OCI-LY3 (cell line): Measurements from ENCODE around the gene PLB1.

Experiments used
- H2AFZ ChIP-seq: fragments of 200-600, 300-600 bp; shearing (Covaris generic); 2 replicates; pipeline ENCODE4 v1.6.0; 2014; ENCODE audit warnings: antibody characterized with exemption, low read depth, low read length
- H3K27ac ChIP-seq: fragments of 200-600, 300-600 bp; sonication (generic); 2 replicates; pipeline ENCODE4 v1.5.1; 2014; ENCODE audit warnings: mild to moderate bottlenecking, low read length, moderate library complexity, mixed read lengths
- H3K27me3 ChIP-seq: fragments of 200-600, 300-600 bp; sonication (generic); 2 replicates; pipeline ENCODE4 v1.6.1; 2014; ENCODE audit warnings: low read depth, low read length, mixed read lengths
- H3K36me3 ChIP-seq: fragments of 200-600, 300-600 bp; sonication (generic); replicated peaks from 2 replicates; pipeline ENCODE3; 2014; ENCODE audit warnings: low read depth, low read length, mixed read lengths
- H3K4me1 ChIP-seq: fragments of 300-600, 200-600 bp; sonication (generic); 2 replicates; pipeline ENCODE4 v1.6.1; 2014; ENCODE audit warnings: low read length, mixed read lengths
- H3K4me2 ChIP-seq: fragments of 200-600, 300-600 bp; sonication (generic); 2 replicates; pipeline ENCODE4 v1.6.1; 2014; ENCODE audit warnings: low read length, mixed read lengths
- H3K4me3 ChIP-seq: fragments of 300-600, 200-600 bp; sonication (generic); 2 replicates; pipeline ENCODE4 v1.5.1; 2014; ENCODE audit warnings: antibody characterized with exemption, mild to moderate bottlenecking, low read length, moderate library complexity
- H3K79me2 ChIP-seq: fragments of 300-600, 200-600 bp; shearing (Covaris generic); 2 replicates; pipeline ENCODE4 v1.6.1; 2014; ENCODE audit warnings: mild to moderate bottlenecking, low read length, mixed read lengths
- H3K9ac ChIP-seq: fragments of 300-600, 200-600 bp; shearing (Covaris generic); 2 replicates; pipeline ENCODE4 v1.6.0; 2014; ENCODE audit warnings: mild to moderate bottlenecking, low read length, moderate library complexity
- H3K9me3 ChIP-seq: fragments of 200-600, 300-600 bp; shearing (Covaris generic); 2 replicates; pipeline ENCODE4 v1.6.1; 2014; ENCODE audit warnings: low read length, mixed read lengths; ENCODE audit not compliant: insufficient read depth
- H4K20me1 ChIP-seq: fragments of 200-600, 300-600 bp; sonication (generic); 2 replicates; pipeline ENCODE4 v1.6.1; 2016; ENCODE audit warnings: low read length, mixed read lengths; ENCODE audit not compliant: insufficient read depth
- EZH2phosphoT487 ChIP-seq: fragments of 200-600 bp; shearing (Covaris generic); IDR thresholded peaks from 2 replicates; pipeline ENCODE4 v1.6.1; 2018; ENCODE audit warnings: antibody characterized with exemption, mixed run types, low read depth
- TF ChIP-seq, protein P1 (sequence below): fragments of 200-600, 300-600 bp; sonication (generic); IDR thresholded peaks from 2 replicates; pipeline ENCODE4 v1.5.1; 2014; ENCODE audit warnings: antibody characterized with exemption, low read length, low read depth

The PLB1 gene

GRCh38 chr2:28619213-28620196 lies 123.6 kb downstream of the PLB1 start:
- H3K36me3 ChIP-seq: no peaks in the 10 kb centered on the region
- no peak overlapping the region for H3K9ac ChIP-seq
- H3K9me3 ChIP-seq: no peaks in the 10 kb centered on the region
- no peak overlapping the region for H3K27ac ChIP-seq
- peak overlapping the region; percentile 21; the same call in 1 of the 2 replicates for H3K4me2 ChIP-seq
- peaks cover 41% of the 10 kb centered on the region for H3K4me1 ChIP-seq
- no peaks in the 10 kb centered on the region for H3K27me3 ChIP-seq
- TF ChIP-seq EZH2phosphoT487: no peak
- TF ChIP-seq, protein P1, sequence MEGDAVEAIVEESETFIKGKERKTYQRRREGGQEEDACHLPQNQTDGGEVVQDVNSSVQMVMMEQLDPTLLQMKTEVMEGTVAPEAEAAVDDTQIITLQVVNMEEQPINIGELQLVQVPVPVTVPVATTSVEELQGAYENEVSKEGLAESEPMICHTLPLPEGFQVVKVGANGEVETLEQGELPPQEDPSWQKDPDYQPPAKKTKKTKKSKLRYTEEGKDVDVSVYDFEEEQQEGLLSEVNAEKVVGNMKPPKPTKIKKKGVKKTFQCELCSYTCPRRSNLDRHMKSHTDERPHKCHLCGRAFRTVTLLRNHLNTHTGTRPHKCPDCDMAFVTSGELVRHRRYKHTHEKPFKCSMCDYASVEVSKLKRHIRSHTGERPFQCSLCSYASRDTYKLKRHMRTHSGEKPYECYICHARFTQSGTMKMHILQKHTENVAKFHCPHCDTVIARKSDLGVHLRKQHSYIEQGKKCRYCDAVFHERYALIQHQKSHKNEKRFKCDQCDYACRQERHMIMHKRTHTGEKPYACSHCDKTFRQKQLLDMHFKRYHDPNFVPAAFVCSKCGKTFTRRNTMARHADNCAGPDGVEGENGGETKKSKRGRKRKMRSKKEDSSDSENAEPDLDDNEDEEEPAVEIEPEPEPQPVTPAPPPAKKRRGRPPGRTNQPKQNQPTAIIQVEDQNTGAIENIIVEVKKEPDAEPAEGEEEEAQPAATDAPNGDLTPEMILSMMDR: no peak
- peak overlapping the region; percentile 16; the same call in 1 of the 2 replicates for H2AFZ ChIP-seq
- no peaks in the 10 kb centered on the region for H4K20me1 ChIP-seq
- no peaks in the 10 kb centered on the region for H3K79me2 ChIP-seq
- H3K4me3 ChIP-seq: no peak overlapping the region

DNA sequence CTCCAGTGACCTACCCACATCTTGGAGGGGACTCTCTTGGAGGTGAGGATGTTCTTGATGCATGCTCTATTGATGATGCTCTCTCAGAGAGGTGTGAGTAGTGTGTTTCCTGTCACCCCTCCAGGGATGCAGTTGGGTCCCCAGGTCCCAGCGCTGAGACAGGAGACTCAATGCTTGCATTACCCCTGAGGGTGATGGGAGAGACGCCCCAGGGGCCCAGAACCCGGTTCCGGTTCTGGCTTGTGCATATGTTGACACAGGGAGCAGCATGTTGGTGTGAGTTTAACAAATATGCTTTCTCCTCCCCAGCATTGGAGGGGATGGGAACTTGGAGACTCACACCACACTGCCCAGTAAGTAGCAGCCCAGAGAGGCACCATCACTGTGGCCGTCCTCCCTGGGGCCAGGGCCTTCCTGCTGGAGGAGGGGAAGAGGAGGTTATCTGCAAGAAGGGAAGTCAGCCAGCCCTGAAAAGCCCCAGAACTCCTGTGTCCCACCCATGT lies 124.5 kb downstream of the PLB1 start:
- Histone ChIP-seq H3K4me1 (peaks cover 48% of the 10 kb centered on the region), H3K36me3 (no peaks in the 10 kb centered on the region), H3K9ac (no peak overlapping the region), H3K27me3 (no peaks in the 10 kb centered on the region), H4K20me1 (no peaks in the 10 kb centered on the region), H3K9me3 (no peaks in the 10 kb centered on the region), H3K4me2 (peak overlapping the region; percentile 21; the same call in 1 of the 2 replicates), H3K4me3 (no peak overlapping the region), H3K79me2 (no peaks in the 10 kb centered on the region), H3K27ac (no peak overlapping the region), H2AFZ (no peak overlapping the region)
- TF ChIP-seq EZH2phosphoT487: no peak
- TF ChIP-seq, protein P1: no peak

- H3K4me3 ChIP-seq: no peak overlapping the region
- no peak for TF ChIP-seq EZH2phosphoT487
- TF ChIP-seq, protein P1: no peak
- H2AFZ ChIP-seq: no peak overlapping the region
- no peak overlapping the region for H3K4me2 ChIP-seq
- no peaks in the 10 kb centered on the region for H3K79me2 ChIP-seq
- no peaks in the 10 kb centered on the region for H3K36me3 ChIP-seq
- no peaks in the 10 kb centered on the region for H4K20me1 ChIP-seq
- no peaks in the 10 kb centered on the region for H3K9me3 ChIP-seq
- no peak overlapping the region for H3K27ac ChIP-seq
- peaks cover 53% of the 10 kb centered on the region for H3K4me1 ChIP-seq
- no peaks in the 10 kb centered on the region for H3K27me3 ChIP-seq
- no peak overlapping the region for H3K9ac ChIP-seq
Observed at GRCh38 chr2:28620801-28621171, 124.9 kb downstream of the PLB1 start.
